GM19468 (cell line): Measurements from ENCODE around the gene ZBTB42.
"Not testable (repeated sequence)": the region's sequence is repeated elsewhere in the genome, so short reads cannot be mapped to it uniquely, and the experiment has no call there.

Experiments
- ATAC-seq: cut with Tn5 transposase; IDR thresholded peaks from one replicate; pipeline ENCODE4 v1.9.1; 2021; ENCODE audit warnings: mild to moderate bottlenecking, moderate library complexity, moderate number of reproducible peaks; ENCODE audit not compliant: unreplicated experiment; ENCODE audit errors: extremely low read depth

The ZBTB42 gene

GRCh38 chr14:104826189-104826860 lies 25.4 kb downstream of the ZBTB42 start:
- no peak for ATAC-seq

- no peak for ATAC-seq
Measured at GRCh38 chr14:104826861-104827176, 25.9 kb downstream of the ZBTB42 start.

GRCh38 chr14:104827177-104828055 lies 26.5 kb downstream of the ZBTB42 start:
- ATAC-seq: no peak

GRCh38 chr14:104830781-104831180 lies 29.9 kb downstream of the ZBTB42 start:
- ATAC-seq: no peak

- ATAC-seq: not testable (repeated sequence)
Measured at GRCh38 chr14:104836171-104836935, 35.5 kb downstream of the ZBTB42 start.

- ATAC-seq: no peak
Measured at GRCh38 chr14:104841730-104842129, 40.8 kb downstream of the ZBTB42 start.

- no peak for ATAC-seq
Measured at GRCh38 chr14:104843006-104843405, 42.1 kb downstream of the ZBTB42 start.

- ATAC-seq: no peak
Measured at GRCh38 chr14:104843442-104844305, 42.8 kb downstream of the ZBTB42 start.

GRCh38 chr14:104844306-104845032 lies 43.6 kb downstream of the ZBTB42 start:
- ATAC-seq: no peak

- no peak for ATAC-seq
Measured at GRCh38 chr14:104845033-104845666, 44.2 kb downstream of the ZBTB42 start.

- ATAC-seq: no peak
Measured at GRCh38 chr14:104845834-104846441, 45.0 kb downstream of the ZBTB42 start.

- no peak for ATAC-seq
Measured at GRCh38 chr14:104852280-104852663, 51.4 kb downstream of the ZBTB42 start.
